ENCODE results near the gene SPART.

SPART gene

DNA sequence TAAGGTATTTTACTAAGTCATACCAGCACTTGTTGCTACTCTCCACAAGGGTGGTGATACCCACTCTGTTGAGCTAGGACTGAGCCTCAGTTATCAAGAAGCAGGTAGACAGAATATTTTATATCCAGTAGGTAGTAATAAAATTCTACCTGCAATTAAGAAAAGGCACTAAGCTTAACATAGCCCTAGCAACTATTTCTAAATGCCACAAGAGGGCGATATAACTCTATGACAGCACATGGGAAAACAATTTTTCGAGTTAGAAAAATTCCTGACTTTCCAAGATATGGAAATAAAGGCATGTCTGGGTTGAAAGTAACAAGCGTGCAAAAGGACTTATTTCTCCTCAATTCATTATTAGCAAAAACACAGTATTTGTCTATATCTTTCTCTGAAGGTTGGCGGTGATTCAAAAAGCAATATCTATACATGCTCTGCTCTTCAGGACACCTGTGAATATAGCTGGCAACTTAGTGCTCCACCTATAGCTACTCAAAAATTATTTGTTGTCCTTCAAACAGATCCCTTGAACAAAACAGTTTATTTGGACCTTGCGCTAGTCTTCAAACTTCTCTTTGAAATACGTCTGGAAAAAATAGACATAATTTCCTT lies 63.3 kb downstream of the SPART start:
- Histone ChIP-seq H3K36me3 (no peaks in the 10 kb centered on the region), H3K4me1 (ENCODE audit: control insufficient read depth in 1 of 2, insufficient read depth in 1 of 2, low read depth in 1 of 2, low read length in 1 of 2) (no peaks in the 10 kb centered on the region), H3K27ac (no peak overlapping the region), H3K9me3 (no peaks in the 10 kb centered on the region), H3K4me3 (ENCODE audit: low read depth in 1 of 2, low read length in 1 of 2) (no peak overlapping the region), H3K27me3 (no peaks in the 10 kb centered on the region)
- TF ChIP-seq, protein P1, sequence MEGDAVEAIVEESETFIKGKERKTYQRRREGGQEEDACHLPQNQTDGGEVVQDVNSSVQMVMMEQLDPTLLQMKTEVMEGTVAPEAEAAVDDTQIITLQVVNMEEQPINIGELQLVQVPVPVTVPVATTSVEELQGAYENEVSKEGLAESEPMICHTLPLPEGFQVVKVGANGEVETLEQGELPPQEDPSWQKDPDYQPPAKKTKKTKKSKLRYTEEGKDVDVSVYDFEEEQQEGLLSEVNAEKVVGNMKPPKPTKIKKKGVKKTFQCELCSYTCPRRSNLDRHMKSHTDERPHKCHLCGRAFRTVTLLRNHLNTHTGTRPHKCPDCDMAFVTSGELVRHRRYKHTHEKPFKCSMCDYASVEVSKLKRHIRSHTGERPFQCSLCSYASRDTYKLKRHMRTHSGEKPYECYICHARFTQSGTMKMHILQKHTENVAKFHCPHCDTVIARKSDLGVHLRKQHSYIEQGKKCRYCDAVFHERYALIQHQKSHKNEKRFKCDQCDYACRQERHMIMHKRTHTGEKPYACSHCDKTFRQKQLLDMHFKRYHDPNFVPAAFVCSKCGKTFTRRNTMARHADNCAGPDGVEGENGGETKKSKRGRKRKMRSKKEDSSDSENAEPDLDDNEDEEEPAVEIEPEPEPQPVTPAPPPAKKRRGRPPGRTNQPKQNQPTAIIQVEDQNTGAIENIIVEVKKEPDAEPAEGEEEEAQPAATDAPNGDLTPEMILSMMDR (IDR thresholded peaks at IDR 0.05): peak; percentile 45

GRCh38 chr13:36275190-36276002 lies 70.8 kb downstream of the SPART start:
- TF ChIP-seq, protein P1 (IDR thresholded peaks at IDR 0.05): no peak
- Histone ChIP-seq H3K36me3 (no peaks in the 10 kb centered on the region), H3K27ac (no peak overlapping the region), H3K9me3 (no peaks in the 10 kb centered on the region), H3K27me3 (no peaks in the 10 kb centered on the region), H3K4me1 (ENCODE audit: control insufficient read depth in 1 of 2, insufficient read depth in 1 of 2, low read depth in 1 of 2, low read length in 1 of 2) (no peaks in the 10 kb centered on the region), H3K4me3 (ENCODE audit: low read depth in 1 of 2, low read length in 1 of 2) (no peak overlapping the region)

DNA sequence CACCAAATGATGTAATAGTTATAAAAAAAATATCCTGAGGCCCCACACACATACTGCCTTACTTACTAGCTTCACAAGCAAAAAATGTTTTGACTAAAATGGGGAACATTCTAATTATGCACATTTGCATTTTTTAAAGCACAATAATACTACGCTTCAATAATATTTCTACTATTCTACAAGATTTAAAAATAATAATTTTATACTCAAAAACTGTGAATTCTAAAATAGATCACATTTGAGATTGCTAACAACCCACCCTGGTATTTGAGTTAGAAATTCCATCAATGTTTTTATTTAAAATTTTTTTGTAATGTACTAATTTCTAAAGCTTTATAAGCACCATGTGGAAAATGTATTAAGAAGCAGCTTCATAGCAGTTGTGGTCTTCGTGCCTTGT lies 72.8 kb downstream of the SPART start:
- Histone ChIP-seq H3K36me3 (no peaks in the 10 kb centered on the region), H3K4me3 (ENCODE audit: low read depth in 1 of 2, low read length in 1 of 2) (no peak overlapping the region), H3K4me1 (ENCODE audit: control insufficient read depth in 1 of 2, insufficient read depth in 1 of 2, low read depth in 1 of 2, low read length in 1 of 2) (no peaks in the 10 kb centered on the region), H3K9me3 (no peaks in the 10 kb centered on the region), H3K27me3 (no peaks in the 10 kb centered on the region), H3K27ac (no peak overlapping the region)
- TF ChIP-seq, protein P1 (IDR thresholded peaks at IDR 0.05): no peak

- Histone ChIP-seq H3K4me3 (ENCODE audit: low read depth in 1 of 2, low read length in 1 of 2) (no peak overlapping the region), H3K27ac (no peak overlapping the region)
Measured at GRCh38 chr13:36261976-36262375, 84.2 kb downstream of the SPART start.

DNA sequence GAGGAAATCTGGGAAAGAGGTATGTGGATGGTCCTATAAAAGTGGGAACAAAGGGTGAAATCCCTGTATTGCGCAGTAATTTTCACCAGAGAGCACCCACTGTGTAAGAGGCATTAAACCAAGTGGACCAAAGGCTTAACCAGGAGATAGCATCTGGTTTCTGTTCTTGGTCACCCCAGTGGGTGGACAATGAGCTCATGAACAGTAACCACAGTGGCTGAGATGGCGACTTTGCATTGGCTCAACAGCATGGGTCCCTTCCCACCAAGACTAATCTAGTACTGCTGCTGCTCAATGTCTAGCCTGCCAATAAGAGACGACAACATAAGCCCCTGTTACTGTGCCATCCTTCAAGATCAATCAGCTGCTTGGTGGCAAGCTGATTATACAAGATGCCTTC lies 85.2 kb downstream of the SPART start:
- H3K27ac ChIP-seq: no peak overlapping the region
- H3K27me3 ChIP-seq: no peaks in the 10 kb centered on the region
- TF ChIP-seq, protein P1 (IDR thresholded peaks at IDR 0.05): no peak
- H3K9me3 ChIP-seq: no peaks in the 10 kb centered on the region
- H3K4me1 ChIP-seq (ENCODE audit: control insufficient read depth in 1 of 2, insufficient read depth in 1 of 2, low read depth in 1 of 2, low read length in 1 of 2): no peaks in the 10 kb centered on the region
- H3K4me3 ChIP-seq (ENCODE audit: low read depth in 1 of 2, low read length in 1 of 2): no peak overlapping the region
- no peaks in the 10 kb centered on the region for H3K36me3 ChIP-seq

More at GRCh38 chr13:36261976-36262375, 84.2 kb downstream of the SPART start:
- no peaks in the 10 kb centered on the region for H3K9me3 ChIP-seq
- H3K4me1 ChIP-seq (ENCODE audit: control insufficient read depth in 1 of 2, insufficient read depth in 1 of 2, low read depth in 1 of 2, low read length in 1 of 2): no peaks in the 10 kb centered on the region
- TF ChIP-seq, protein P1 (IDR thresholded peaks at IDR 0.05): no peak
- no peaks in the 10 kb centered on the region for H3K27me3 ChIP-seq
- H3K36me3 ChIP-seq: no peaks in the 10 kb centered on the region
